ENCODE measurements around the gene NREP. TPM values are rescaled to one million over a fixed set of nuclear protein-coding genes. Genes with fewer than 3 reads are reported as not detected.

Gene NREP
- polyA plus RNA-seq, 3 donors = 16.6 to 23.6 (median 17.1) TPM

GRCh38 chr5:111707630-111708164, 49.3 kb downstream of the NREP start:
- intact Hi-C loops (cut with micrococcal nuclease) = no loop called here
- no peak for DNase-seq
- Mint-ChIP-seq H3K4me1 (peaks cover 12% of the 10 kb centered on the region), H3K9me3 (peaks cover 0 to 11% (median 4%) of the 10 kb centered on the region in 7 donors), H3K27me3 (ENCODE audit: low read depth in 3 of 3) (peaks cover 0 to 2% (median 0%) of the 10 kb centered on the region in 3 donors), H3K27ac (no peak overlapping the region), H3K4me3 (no peak overlapping the region), H3K36me3 (no peaks in the 10 kb centered on the region)
- Histone ChIP-seq H3K27ac (ENCODE audit: low read depth in 1 of 2, low read length in 2 of 2) (no peak overlapping the region), H3K9ac (ENCODE audit: insufficient read depth, low read length, poor library complexity, severe bottlenecking) (no peak overlapping the region), H3K27me3 (ENCODE audit: control insufficient read depth in 2 of 2, insufficient read depth in 2 of 2, low read length in 2 of 2) (no peaks in the 10 kb centered on the region), H3K79me2 (ENCODE audit: insufficient read depth, low read length) (no peaks in the 10 kb centered on the region), H3K9me3 (replicated peaks in 1 of 2; ENCODE audit: control insufficient read depth in 1 of 2, insufficient read depth in 1 of 2, low read length in 2 of 2) (no peaks in the 10 kb centered on the region), H3K36me3 (replicated peaks in 1 of 2; ENCODE audit: control insufficient read depth in 1 of 2, insufficient read depth in 2 of 2, low read length in 2 of 2) (no peaks in the 10 kb centered on the region), H3K4me3 (replicated peaks in 1 of 3; ENCODE audit: low read depth in 2 of 3, low read length in 3 of 3) (no peak overlapping the region), H3K4me1 (ENCODE audit: control insufficient read depth in 1 of 2, insufficient read depth in 2 of 2, low read length in 2 of 2) (peaks cover 5% of the 10 kb centered on the region in 2 donors), H4K20me1 (ENCODE audit: insufficient read depth, low read length) (no peaks in the 10 kb centered on the region), H2AFZ (ENCODE audit: insufficient read depth, low read depth, low read length, poor library complexity, severe bottlenecking) (no peak overlapping the region), H3K4me2 (replicated peaks; ENCODE audit: extremely low read depth, low read length, poor library complexity, severe bottlenecking) (no peak overlapping the region)
- 100% methylated on average over 1 of the region's 1 CpG for WGBS (ENCODE audit: insufficient coverage)
- TF ChIP-seq, protein P1, sequence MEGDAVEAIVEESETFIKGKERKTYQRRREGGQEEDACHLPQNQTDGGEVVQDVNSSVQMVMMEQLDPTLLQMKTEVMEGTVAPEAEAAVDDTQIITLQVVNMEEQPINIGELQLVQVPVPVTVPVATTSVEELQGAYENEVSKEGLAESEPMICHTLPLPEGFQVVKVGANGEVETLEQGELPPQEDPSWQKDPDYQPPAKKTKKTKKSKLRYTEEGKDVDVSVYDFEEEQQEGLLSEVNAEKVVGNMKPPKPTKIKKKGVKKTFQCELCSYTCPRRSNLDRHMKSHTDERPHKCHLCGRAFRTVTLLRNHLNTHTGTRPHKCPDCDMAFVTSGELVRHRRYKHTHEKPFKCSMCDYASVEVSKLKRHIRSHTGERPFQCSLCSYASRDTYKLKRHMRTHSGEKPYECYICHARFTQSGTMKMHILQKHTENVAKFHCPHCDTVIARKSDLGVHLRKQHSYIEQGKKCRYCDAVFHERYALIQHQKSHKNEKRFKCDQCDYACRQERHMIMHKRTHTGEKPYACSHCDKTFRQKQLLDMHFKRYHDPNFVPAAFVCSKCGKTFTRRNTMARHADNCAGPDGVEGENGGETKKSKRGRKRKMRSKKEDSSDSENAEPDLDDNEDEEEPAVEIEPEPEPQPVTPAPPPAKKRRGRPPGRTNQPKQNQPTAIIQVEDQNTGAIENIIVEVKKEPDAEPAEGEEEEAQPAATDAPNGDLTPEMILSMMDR (IDR thresholded peaks at IDR 0.05) = no peak

DNA sequence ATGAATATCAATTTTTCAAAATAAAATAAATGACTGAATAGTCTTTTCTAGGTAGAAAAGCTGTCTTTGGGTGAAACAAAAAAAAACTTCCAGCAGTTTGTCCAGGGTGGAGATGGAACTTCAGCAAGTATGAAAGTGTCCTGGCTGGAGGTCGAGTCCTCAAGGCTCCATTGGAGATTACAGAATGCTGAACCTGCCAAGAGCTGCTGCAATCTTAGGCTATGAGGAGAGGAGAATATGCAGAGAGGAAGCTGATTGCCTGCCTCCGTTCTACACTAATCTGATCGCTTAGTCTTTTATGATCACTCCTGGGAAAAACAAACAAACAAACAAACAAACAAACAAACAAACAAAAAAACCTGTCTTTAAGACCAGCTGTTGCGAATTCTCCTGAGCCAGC, 50.6 kb downstream of the NREP start:
- intact Hi-C loops (cut with micrococcal nuclease) = no loop called here
- Histone ChIP-seq H3K9ac (ENCODE audit: insufficient read depth, low read length, poor library complexity, severe bottlenecking) (no peak overlapping the region), H3K4me3 (replicated peaks in 1 of 3; ENCODE audit: low read depth in 2 of 3, low read length in 3 of 3) (no peak overlapping the region), H3K36me3 (replicated peaks in 1 of 2; ENCODE audit: control insufficient read depth in 1 of 2, insufficient read depth in 2 of 2, low read length in 2 of 2) (no peaks in the 10 kb centered on the region), H3K9me3 (replicated peaks in 1 of 2; ENCODE audit: control insufficient read depth in 1 of 2, insufficient read depth in 1 of 2, low read length in 2 of 2) (no peaks in the 10 kb centered on the region), H4K20me1 (ENCODE audit: insufficient read depth, low read length) (no peaks in the 10 kb centered on the region), H3K27ac (ENCODE audit: low read depth in 1 of 2, low read length in 2 of 2) (no peak overlapping the region), H3K27me3 (ENCODE audit: control insufficient read depth in 2 of 2, insufficient read depth in 2 of 2, low read length in 2 of 2) (no peaks in the 10 kb centered on the region), H2AFZ (ENCODE audit: insufficient read depth, low read depth, low read length, poor library complexity, severe bottlenecking) (no peak overlapping the region), H3K4me2 (replicated peaks; ENCODE audit: extremely low read depth, low read length, poor library complexity, severe bottlenecking) (no peak overlapping the region), H3K79me2 (ENCODE audit: insufficient read depth, low read length) (no peaks in the 10 kb centered on the region), H3K4me1 (ENCODE audit: control insufficient read depth in 1 of 2, insufficient read depth in 2 of 2, low read length in 2 of 2) (peaks cover 5% of the 10 kb centered on the region in 2 donors)
- H3K9me3 Mint-ChIP-seq = peaks cover 0 to 2% (median 0%) of the 10 kb centered on the region in 7 donors
- H3K27ac Mint-ChIP-seq = no peak overlapping the region
- no peak overlapping the region for H3K4me3 Mint-ChIP-seq
- WGBS (ENCODE audit: insufficient coverage) = no CpG with 5 or more reads among the region's 4 CpGs
- H3K27me3 Mint-ChIP-seq (ENCODE audit: low read depth in 3 of 3) = peaks cover 0 to 2% (median 0%) of the 10 kb centered on the region in 3 donors
- TF ChIP-seq, protein P1 (IDR thresholded peaks at IDR 0.05) = no peak
- no peaks in the 10 kb centered on the region for H3K36me3 Mint-ChIP-seq
- DNase-seq = no peak
- peaks cover 14% of the 10 kb centered on the region for H3K4me1 Mint-ChIP-seq

Measured in CD14-positive monocyte (primary cell).